NCI-H2196 (cell line): Measurements from ENCODE around the gene FLT3.
A peak's percentile ranks its signal among the peaks of the same experiment; 100 is the strongest.
"Not testable (repeated sequence)": the region's sequence is repeated elsewhere in the genome, so short reads cannot be mapped to it uniquely, and the experiment has no call there.

Experiments
- DNase-seq: peaks from one replicate; lab custom pipeline; 2025; ENCODE audit not compliant: unreplicated experiment; lab: John Stamatoyannopoulos, UW

The FLT3 gene

DNA sequence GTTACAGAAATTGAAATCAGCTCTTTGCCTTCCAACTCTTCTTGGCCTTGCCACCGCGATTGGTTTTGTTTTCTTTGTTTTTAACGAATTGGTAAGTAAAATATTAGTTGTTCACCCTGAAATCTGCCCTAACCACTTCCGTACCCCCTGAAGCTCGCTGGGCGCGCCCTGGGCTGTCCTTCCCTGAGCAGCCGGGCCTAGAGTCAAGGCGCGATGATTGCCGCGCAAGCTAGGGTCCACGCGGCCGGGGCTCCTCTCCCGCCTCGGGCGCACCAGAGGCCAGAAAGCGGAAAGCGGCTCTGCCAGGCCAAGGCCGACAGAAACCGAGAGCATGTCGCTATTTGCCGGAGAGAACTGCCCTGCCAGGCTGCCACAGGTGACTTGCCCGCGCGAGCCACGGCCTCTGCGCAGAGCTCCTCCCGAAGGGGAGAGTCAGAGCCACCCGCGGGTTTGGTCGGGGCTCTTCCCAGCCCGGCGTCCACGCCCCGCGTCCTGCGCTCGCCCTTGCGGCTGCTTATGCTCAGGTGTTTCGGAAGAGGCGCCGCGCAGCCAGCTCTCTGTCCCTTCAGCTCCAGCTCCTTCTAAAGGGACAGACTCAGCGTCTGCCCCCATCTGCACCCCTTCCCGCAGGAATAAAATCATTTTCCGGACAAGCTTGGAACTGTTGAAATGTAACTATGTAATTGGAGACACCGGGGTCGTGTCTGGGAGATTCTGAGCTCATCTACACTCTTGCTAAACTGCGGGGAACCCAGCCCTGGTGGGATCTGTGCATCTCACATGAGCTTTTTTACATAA, 124.6 kb downstream of the FLT3 start:
- no peak for DNase-seq

GRCh38 chr13:27973961-27974662, 126.3 kb downstream of the FLT3 start:
- no peak for DNase-seq

- DNase-seq: no peak
Measured at GRCh38 chr13:27973291-27973690, 127.1 kb downstream of the FLT3 start.

GRCh38 chr13:27972478-27972820, 127.9 kb downstream of the FLT3 start:
- DNase-seq: no peak

- DNase-seq: no peak
Measured at GRCh38 chr13:27971776-27972477, 128.4 kb downstream of the FLT3 start.

- no peak for DNase-seq
Measured at GRCh38 chr13:27971236-27971645, 129.1 kb downstream of the FLT3 start.

- no peak for DNase-seq
Measured at GRCh38 chr13:27970382-27971235, 129.8 kb downstream of the FLT3 start.

GRCh38 chr13:27969866-27970229, 130.5 kb downstream of the FLT3 start:
- DNase-seq: no peak

DNA sequence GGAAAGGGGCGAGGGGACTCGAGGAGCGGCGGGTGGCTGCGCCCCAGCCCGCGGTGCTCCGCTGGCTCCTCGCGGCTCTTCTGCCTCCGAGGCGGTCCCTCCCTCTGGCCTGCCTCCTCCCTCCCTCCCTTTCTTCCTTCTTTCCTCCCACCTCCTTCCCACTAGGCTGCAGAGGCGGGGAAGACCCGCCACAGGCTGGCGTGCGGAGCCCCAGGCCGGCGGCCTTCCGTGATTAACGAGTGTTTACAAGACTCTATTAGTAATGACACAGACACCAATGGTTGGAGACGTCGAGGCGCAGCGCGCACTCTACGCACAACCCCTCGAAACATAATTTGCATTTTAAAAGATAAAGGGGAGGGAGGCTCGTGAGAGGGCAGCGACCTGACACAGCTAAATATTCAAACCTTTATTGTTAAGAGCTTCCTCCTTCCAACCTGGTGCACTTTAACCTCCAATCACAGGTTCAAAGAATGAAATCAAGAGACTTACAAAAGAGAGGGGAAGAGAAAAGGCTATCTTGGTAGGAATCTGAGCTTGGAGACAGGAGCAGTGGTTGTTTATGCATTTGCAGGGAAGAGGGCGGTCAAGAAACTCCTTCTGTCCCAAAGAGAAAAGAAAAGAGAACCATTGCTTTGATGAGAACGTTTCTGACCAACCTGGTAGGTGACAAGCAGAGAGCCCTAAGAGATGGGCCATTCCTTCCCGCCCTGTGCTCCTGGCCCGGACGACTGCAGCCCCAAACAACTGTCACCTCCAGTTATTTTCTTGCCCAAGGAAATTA, 131.1 kb downstream of the FLT3 start, which contains the start of gene CDX2:
Gene CDX2 (minus strand): TSS at position 234 of the 784 bp plus-strand sequence. CDS start 309 bp downstream, outside the sequence.
- DNase-seq: peak; percentile 45

- peak; percentile 25 for DNase-seq
Measured at GRCh38 chr13:27968316-27969081, 131.9 kb downstream of the FLT3 start.

DNA sequence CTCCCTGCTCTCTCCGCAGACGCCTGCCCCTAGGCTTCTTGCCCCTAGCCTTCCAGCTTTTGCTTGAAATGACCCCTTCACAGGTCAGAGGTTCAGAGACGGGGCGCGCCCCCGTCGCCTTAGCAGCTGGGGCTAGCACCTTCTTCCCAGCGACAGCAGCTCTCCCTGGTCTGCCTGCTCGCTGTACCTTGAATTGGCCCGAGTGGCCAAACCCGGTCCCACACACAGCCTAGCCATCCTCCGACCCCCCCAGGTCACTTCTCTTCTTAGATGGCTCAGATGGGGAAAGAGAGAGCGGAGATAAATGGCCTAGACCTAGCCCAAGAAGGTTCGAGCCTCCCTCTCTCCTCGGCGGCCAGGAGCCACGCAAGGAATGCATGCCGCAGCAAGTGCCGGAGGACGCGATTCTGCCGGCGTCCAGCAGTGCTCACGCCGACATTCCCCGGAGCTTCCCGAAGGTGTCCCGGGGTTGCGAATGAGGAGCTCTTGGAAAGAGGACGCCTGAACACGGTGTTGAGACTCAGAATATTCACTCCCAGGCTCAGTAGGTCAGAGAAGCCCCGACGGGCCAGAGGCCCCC, 132.6 kb downstream of the FLT3 start:
- no peak for DNase-seq

DNA sequence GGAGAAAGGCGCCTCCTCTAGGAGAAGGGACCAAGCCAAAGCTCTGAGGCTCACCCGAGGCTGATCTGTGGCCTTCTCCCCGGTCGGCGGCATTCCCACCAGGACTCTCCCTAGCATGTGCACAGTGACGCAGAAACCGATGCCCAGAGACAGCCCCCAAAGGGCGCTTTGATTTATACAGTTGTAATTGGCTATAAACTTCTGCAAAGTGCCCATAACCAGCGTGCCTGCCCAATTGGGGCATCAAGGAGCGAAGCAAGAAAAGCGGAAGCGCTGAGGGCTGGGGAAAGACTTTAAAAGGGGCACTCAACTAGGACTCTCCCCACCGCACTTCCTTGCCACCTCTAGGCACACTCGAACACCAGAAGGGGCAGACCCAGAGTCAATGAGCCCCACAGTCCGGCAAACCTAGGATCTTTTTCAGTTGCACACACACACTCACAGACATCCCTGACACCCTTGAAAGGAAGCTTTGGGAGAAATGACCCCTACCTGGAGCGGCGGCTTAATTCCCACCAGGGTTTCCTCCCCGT, 133.1 kb downstream of the FLT3 start:
- no peak for DNase-seq

DNA sequence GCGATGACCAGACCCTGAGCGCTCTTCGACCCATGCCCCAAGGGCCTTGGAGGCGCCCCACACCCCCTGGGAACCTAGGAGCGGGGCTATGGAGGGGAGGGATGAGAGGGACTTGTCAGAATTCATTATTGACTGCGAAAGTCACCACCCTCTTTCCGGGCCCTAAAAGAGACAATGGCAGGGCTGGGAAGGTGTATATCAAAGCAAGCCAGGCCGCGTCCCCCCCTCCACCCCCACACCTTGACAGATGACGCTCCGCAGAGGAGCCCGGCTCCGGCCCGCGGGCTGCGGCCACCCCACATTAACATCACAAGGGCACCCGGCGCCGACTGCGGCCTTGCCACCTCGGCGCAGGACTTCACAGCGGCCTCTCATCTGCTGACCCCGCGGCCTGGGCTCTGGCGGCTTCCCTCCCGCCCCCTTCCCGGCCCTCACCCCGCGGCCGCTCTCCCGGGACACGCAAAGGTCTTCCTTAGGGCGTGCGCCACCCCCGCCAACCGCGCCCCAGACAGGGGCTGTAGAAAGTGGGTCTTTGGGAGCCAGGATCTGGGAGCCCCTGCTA, 133.7 kb downstream of the FLT3 start:
- DNase-seq: no peak

- DNase-seq: no peak
Measured at GRCh38 chr13:27965740-27966640, 134.4 kb downstream of the FLT3 start.

- no peak for DNase-seq
Measured at GRCh38 chr13:27965343-27965739, 135.0 kb downstream of the FLT3 start.

DNA sequence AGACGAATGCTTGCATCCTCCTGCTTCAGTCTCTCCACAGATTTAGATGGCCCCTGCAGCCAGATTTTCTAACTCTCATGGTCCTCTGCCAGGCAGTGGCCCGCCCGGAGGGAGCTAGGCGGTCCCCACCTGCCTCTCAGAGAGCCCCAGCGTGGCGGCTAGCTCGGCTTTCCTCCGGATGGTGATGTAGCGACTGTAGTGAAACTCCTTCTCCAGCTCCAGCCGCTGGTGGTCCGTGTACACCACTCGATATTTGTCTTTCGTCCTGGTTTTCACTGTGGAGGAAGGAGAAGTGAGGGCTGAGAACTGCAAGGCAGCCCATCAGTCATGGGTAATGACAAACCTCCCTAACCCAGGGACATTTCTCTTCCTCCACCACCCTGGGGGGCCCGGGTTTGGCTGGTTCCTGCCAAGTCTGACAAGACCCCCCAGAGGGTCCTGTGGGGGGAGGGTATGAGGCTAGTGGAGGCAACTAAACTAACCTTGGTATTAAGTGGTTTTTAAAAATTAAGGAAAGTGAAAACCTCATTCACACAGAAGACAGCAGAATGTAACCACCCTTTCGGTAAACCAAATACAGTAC, 135.5 kb downstream of the FLT3 start:
- DNase-seq: no peak

- DNase-seq: not testable (repeated sequence)
Measured at GRCh38 chr13:27964206-27964605, 136.2 kb downstream of the FLT3 start.
